HCT116 (cell line): ENCODE measurements around the gene ESPN. TPM values are rescaled to one million over a fixed set of nuclear protein-coding genes. Genes with fewer than 3 reads are reported as not detected.

ENCODE experiments used
- ATAC-seq: fragments of 200-7000 bp; cut with Tn5 transposase; 2 replicates; pipeline ENCODE4 v1.9.1; 2020; ENCODE audit warnings: mild to moderate bottlenecking, moderate library complexity
- BruUV-seq: library from RNA; stranded (reverse); fragments of 400-500 nt; replicated peaks from 2 replicates; lab custom pipeline; 2021; lab: Mats Ljungman, UMichigan
- CTCF ChIA-PET: fragments of 300-600 bp; sonication (Branson Sonifier 250); formaldehyde crosslinking; loops from one replicate; lab custom pipeline; 2021; ENCODE audit warnings: antibody characterized with exemption; lab: Charles Lee
- POLR2A ChIA-PET: fragments of 300-600, 350-600 bp; sonication (Branson Sonifier 250); formaldehyde crosslinking; loops from one replicate; lab custom pipeline; 2021; ENCODE audit warnings: antibody characterized with exemption; lab: Charles Lee
- RAD21 ChIA-PET, 2 experiments: fragments of 300-600 bp; sonication (Branson Sonifier 250); formaldehyde crosslinking; loops; one replicate each; lab custom pipeline; 2023; ENCODE audit warnings: low total read pairs in 2 of 2; ENCODE audit not compliant: uncharacterized antibody in 2 of 2, unreplicated experiment in 2 of 2, low non-redundant PET in 1 of 2; lab: Charles Lee
- DNase-seq: peaks from one replicate; pipeline ENCODE4 v3.0.0-alpha.2; 2010; ENCODE audit warnings: low read depth, low spot score
- H2AFZ ChIP-seq: fragments of 200-600 bp; shearing (Covaris generic), sonication (generic); 2 replicates; pipeline ENCODE4 v1.6.1; 2017; ENCODE audit warnings: low read depth, mixed run types, mixed read lengths, antibody characterized with exemption, low read length; ENCODE audit not compliant: poor library complexity, severe bottlenecking
- H3K27ac ChIP-seq: 2 replicates; pipeline ENCODE4 v1.5.1; 2012; ENCODE audit warnings: low read depth, low read length
- H3K27me3 ChIP-seq: fragments of 200-600 bp; sonication (generic); 2 replicates; pipeline ENCODE4 v1.6.1; 2016; ENCODE audit warnings: mixed run types, low read length, mixed read lengths; ENCODE audit not compliant: insufficient read depth
- H3K36me3 ChIP-seq, 2 experiments: fragments of 200-500 bp in 1 of 2; fragments of 200-600 bp in 1 of 2; sonication (Bioruptor generic) in 1 of 2; sonication (generic) in 1 of 2; 2 replicates each; pipeline versions ENCODE4 v1.5.1 to v1.6.1; 2014 to 2016; ENCODE audit warnings: low read length in 2 of 2, inconsistent platforms in 1 of 2, mixed read lengths in 1 of 2, mixed run types in 1 of 2; ENCODE audit not compliant: insufficient read depth in 2 of 2, control insufficient read depth in 1 of 2
- H3K4me1 ChIP-seq, 2 experiments: fragments of 200-600 bp in 1 of 2; sonication (generic) in 1 of 2; 2 replicates each; pipeline versions ENCODE4 v1.5.1 to v1.6.1; 2012 to 2017; ENCODE audit warnings: low read length in 2 of 2, inconsistent platforms in 1 of 2, mild to moderate bottlenecking in 1 of 2, mixed read lengths in 1 of 2, mixed run types in 1 of 2, moderate library complexity in 1 of 2; ENCODE audit not compliant: insufficient read depth in 2 of 2, control insufficient read depth in 1 of 2
- H3K4me2 ChIP-seq: fragments of 200-600 bp; sonication (generic); 2 replicates; pipeline ENCODE4 v1.6.1; 2017; ENCODE audit warnings: mixed run types, low read length, mixed read lengths
- H3K4me3 ChIP-seq, 2 experiments: fragments of 200-600 bp in 1 of 2; sonication (generic) in 1 of 2; replicated peaks in 1 of 2; 2 replicates each; pipeline ENCODE4 v1.5.1; 2011 to 2016; ENCODE audit warnings: low read length in 2 of 2, control low read depth in 1 of 2, low read depth in 1 of 2, mild to moderate bottlenecking in 1 of 2, mixed read lengths in 1 of 2, mixed run types in 1 of 2
- H3K79me2 ChIP-seq: fragments of 200-600 bp; sonication (generic); 2 replicates; pipeline ENCODE4 v1.6.1; 2017; ENCODE audit warnings: mild to moderate bottlenecking, mixed run types, low read length, moderate library complexity, mixed read lengths; ENCODE audit not compliant: insufficient read depth
- H3K9ac ChIP-seq: fragments of 200-600 bp; sonication (generic); 2 replicates; pipeline ENCODE4 v1.6.1; 2016; ENCODE audit warnings: low read length, mixed read lengths
- H3K9me2 ChIP-seq: fragments of 200-600 bp; sonication (generic), shearing (Covaris generic); 2 replicates; pipeline ENCODE4 v1.6.1; 2017; ENCODE audit warnings: mixed run types, mild to moderate bottlenecking, moderate library complexity; ENCODE audit not compliant: insufficient read depth
- H3K9me3 ChIP-seq, 2 experiments: fragments of 200-500 bp in 1 of 2; fragments of 200-600 bp in 1 of 2; sonication (Bioruptor generic) in 1 of 2; sonication (generic) in 1 of 2; 2 replicates each; pipeline ENCODE4 v1.6.1; 2014 to 2017; ENCODE audit warnings: low read length in 2 of 2, mixed read lengths in 2 of 2, inconsistent platforms in 1 of 2, low read depth in 1 of 2, mild to moderate bottlenecking in 1 of 2, mixed run types in 1 of 2, moderate library complexity in 1 of 2; ENCODE audit not compliant: control insufficient read depth in 1 of 2, insufficient read depth in 1 of 2
- H4K20me1 ChIP-seq: fragments of 200-600 bp; sonication (generic), shearing (Covaris generic); 2 replicates; pipeline ENCODE4 v1.6.1; 2017; ENCODE audit warnings: mixed run types, mild to moderate bottlenecking, moderate library complexity; ENCODE audit not compliant: insufficient read depth
- EZH2phosphoT487 ChIP-seq: fragments of 200-600 bp; IDR thresholded peaks from 2 replicates; pipeline ENCODE4 v1.6.1; 2018; ENCODE audit warnings: antibody characterized with exemption, borderline replicate concordance
- POLR2AphosphoS5 ChIP-seq: IDR thresholded peaks from 2 replicates; pipeline ENCODE4 v1.6.1; 2011; ENCODE audit warnings: mild to moderate bottlenecking, low read depth, low read length, moderate library complexity
- intact Hi-C: fragments of 100-400 bp; cut with micrococcal nuclease; formaldehyde crosslinking; loops from 2 replicates; pipeline ENCODE4 v1.10.0; 2022
- total RNA-seq: library from RNA; stranded (reverse); gene quantifications from one replicate; pipeline ENCODE4 v1.2.1, GENCODE V29; 2021; ENCODE audit not compliant: unreplicated experiment
- TF ChIP-seq, protein P1 (sequence below), 3 experiments: fragments of 200-600 bp in 1 of 3; sonication (generic) in 1 of 3; IDR thresholded peaks in 2 of 3; conservative IDR thresholded peaks in 1 of 3; 2 replicates each; pipeline ENCODE4 v1.5.1; 2012 to 2017; ENCODE audit warnings: low read depth in 2 of 3, low read length in 2 of 3, antibody characterized with exemption in 1 of 3, borderline replicate concordance in 1 of 3, control low read depth in 1 of 3, mild to moderate bottlenecking in 1 of 3, mixed read lengths in 1 of 3, mixed run types in 1 of 3, moderate library complexity in 1 of 3; ENCODE audit not compliant: insufficient read depth in 1 of 3

The ESPN gene
- total RNA-seq, 1 experiment from 2014 or later = 114 TPM

DNA sequence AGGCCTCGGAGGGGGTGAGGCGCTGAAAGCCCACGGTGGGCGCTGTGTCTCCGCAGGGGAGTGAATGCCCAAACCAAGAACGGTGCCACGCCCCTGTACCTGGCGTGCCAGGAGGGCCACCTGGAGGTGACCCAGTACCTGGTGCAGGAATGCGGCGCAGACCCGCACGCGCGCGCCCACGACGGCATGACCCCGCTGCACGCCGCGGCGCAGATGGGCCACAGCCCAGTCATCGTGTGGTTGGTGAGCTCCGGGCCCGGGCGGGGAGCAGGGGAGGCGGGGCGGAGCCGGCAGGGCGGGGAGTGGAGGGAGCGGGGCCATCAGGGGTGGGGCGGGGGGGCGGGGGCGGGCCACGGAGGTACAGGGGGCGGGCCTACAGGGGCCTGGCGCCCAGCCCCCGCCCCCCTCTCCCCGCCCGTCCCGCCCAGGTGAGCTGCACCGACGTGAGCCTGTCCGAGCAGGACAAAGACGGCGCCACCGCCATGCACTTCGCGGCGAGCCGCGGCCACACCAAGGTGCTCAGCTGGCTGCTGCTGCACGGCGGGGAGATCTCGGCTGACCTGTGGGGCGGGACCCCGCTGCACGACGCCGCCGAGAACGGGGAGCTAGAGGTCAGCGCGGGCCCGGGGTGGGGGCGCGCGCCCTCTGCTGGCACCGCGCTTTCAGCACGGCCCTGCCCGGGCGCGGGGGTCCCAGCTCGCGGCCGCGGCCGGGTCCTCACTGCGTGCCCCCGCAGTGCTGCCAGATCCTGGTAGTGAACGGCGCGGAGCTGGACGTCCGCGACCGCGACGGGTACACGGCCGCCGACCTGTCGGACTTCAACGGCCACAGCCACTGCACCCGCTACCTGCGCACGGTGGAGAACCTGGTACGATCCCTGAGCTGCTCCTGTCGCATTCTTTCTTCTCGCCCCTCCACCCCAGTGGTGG is 15.9 kb downstream of the ESPN start:
- H3K27me3 ChIP-seq = no peaks in the 10 kb centered on the region
- H3K9me2 ChIP-seq = no peaks in the 10 kb centered on the region
- peak overlapping the region; percentile 24 to 48 for H3K4me3 ChIP-seq
- no peaks in the 10 kb centered on the region for H3K9me3 ChIP-seq
- ChIA-PET CTCF (interaction anchor here (0.5 to 6.5 kb wide), 17 partner anchors 9 to 236 kb away, joined by 3 to 105 read pairs (median 5); partner anchors contain the start of genes ACOT7, ESPN, HES2 and ICMT), POLR2A (interaction anchor here (0.7 to 1.7 kb wide), 5 partner anchors 13 to 114 kb away, joined by 3 to 7 read pairs (median 5); partner anchors contain the start of gene NOL9), RAD21 (interaction anchor here (0.9 kb wide), 2 partner anchors 17 to 194 kb away, joined by 4 to 7 read pairs; no protein-coding TSS in a partner anchor)
- H4K20me1 ChIP-seq = no peaks in the 10 kb centered on the region
- ATAC-seq (peak; percentile 84), DNase-seq (no peak)
- no peaks in the 10 kb centered on the region for H3K36me3 ChIP-seq
- BruUV-seq = no TSS peak
- H2AFZ ChIP-seq = no peak overlapping the region
- H3K4me1 ChIP-seq = peaks cover 8 to 36% of the 10 kb centered on the region in 2 experiments
- TF ChIP-seq EZH2phosphoT487 (no peak), POLR2AphosphoS5 (0 out of 2 replicates have a peak, but pooled peaks have one; percentile 22)
- TF ChIP-seq, protein P1, sequence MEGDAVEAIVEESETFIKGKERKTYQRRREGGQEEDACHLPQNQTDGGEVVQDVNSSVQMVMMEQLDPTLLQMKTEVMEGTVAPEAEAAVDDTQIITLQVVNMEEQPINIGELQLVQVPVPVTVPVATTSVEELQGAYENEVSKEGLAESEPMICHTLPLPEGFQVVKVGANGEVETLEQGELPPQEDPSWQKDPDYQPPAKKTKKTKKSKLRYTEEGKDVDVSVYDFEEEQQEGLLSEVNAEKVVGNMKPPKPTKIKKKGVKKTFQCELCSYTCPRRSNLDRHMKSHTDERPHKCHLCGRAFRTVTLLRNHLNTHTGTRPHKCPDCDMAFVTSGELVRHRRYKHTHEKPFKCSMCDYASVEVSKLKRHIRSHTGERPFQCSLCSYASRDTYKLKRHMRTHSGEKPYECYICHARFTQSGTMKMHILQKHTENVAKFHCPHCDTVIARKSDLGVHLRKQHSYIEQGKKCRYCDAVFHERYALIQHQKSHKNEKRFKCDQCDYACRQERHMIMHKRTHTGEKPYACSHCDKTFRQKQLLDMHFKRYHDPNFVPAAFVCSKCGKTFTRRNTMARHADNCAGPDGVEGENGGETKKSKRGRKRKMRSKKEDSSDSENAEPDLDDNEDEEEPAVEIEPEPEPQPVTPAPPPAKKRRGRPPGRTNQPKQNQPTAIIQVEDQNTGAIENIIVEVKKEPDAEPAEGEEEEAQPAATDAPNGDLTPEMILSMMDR (IDR thresholded peaks at IDR 0.05 in 2 of 3, conservative IDR thresholded peaks at IDR 0.05 in 1 of 3; ENCODE audit: borderline replicate concordance in 1 of 3, insufficient read depth in 1 of 3, low read depth in 2 of 3, low read length in 2 of 3) = peak in 2 of 3 experiments; percentile 41 to 65; a peak in 4 of 6 replicates
- peak overlapping the region; percentile 76 for H3K4me2 ChIP-seq
- H3K79me2 ChIP-seq = no peaks in the 10 kb centered on the region; the same call in 1 of the 2 replicates
- peak overlapping the region; percentile 60 for H3K9ac ChIP-seq
- intact Hi-C loops = loop anchor here (10.0 kb wide), 1 partner anchor 774 kb away; no protein-coding TSS in a partner anchor
- peak overlapping the region; percentile 47; the same call in 1 of the 2 replicates for H3K27ac ChIP-seq
